HG03520 (cell line): ENCODE data around the gene ATF6B.
A peak's percentile ranks its signal among the peaks of the same experiment; 100 is the strongest.

Source experiments
- ATAC-seq: cut with Tn5 transposase; IDR thresholded peaks from one replicate; pipeline ENCODE4 v1.9.1; 2021; ENCODE audit warnings: mild to moderate bottlenecking, moderate library complexity; ENCODE audit not compliant: unreplicated experiment

Gene ATF6B

DNA sequence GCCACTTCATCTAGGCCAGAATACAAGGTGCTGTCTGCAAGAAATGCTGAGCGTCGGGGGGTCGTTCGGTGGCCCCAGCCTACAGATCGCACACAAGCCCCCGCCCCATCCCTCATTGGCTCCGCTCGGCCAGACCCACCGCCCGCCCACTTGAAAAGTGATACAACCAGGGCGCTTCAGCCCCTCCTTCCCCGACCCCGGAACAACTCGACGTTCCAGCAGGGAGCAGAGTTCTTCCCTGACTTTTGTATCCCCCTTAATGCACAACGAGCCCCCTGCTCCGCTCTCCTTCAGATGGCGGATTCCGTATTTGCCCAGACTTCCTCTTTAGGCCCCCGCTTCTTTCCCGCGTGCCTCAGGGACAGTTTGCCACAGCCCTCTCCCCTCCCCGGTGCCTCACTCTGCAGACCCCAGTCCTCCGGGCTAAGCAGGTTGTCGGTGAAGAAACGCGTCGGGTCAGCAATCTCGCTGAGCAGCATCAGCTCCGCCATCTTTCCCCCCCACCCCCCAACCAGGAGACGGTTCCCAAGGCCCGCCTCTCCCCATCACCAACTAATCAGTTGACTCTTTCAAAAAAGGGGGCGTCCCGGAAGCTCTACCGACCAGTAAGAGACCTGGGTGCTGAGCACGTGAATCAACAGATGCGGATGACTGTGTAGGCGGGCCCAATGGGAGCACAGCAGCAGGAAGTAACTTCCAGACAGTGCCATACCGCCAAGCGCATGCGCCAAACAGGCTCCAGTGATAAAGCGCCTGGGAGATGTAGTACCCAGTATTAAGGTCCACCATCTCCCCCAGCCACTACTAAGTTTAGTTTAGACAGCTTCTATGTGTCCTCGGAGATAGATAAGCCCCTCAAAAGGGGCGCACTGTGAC is at the start of gene ATF6B:
Gene ATF6B, minus strand, starts transcription at position 530 of the 876 bp plus-strand sequence. Its CDS starts 39 bp downstream, at position 491.
- ATAC-seq, result peak; percentile 79

DNA sequence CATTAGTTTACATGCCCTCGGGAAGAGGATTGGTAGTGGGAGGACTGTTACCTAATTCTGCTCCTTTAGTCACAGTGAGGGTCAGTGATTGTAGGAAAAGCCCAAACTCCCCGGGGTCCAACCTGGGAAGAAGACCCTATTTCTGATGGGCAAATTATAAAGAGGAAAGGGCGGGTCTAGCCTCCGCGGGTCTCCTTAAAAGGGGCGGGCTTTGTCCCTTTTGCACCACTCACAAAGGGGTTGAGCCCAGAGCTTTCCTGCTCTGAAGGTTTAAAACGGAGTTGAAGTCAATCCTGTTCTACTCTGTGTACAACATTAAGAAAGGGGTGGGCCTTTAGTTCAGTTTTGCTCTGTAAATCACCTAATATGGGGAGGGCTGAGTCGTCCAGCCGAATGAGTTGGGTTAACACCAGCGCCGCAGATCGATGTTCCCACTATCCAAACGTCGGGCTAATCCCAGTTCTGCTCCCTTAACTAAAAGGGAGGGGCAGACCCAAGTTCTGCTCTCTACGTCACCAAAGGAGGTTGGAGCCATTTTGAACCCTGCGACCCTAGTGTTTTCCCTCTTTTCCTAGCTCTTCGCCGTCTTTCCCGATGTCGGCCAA is 49.2 kb upstream of the ATF6B start:
- no peak for ATAC-seq

DNA sequence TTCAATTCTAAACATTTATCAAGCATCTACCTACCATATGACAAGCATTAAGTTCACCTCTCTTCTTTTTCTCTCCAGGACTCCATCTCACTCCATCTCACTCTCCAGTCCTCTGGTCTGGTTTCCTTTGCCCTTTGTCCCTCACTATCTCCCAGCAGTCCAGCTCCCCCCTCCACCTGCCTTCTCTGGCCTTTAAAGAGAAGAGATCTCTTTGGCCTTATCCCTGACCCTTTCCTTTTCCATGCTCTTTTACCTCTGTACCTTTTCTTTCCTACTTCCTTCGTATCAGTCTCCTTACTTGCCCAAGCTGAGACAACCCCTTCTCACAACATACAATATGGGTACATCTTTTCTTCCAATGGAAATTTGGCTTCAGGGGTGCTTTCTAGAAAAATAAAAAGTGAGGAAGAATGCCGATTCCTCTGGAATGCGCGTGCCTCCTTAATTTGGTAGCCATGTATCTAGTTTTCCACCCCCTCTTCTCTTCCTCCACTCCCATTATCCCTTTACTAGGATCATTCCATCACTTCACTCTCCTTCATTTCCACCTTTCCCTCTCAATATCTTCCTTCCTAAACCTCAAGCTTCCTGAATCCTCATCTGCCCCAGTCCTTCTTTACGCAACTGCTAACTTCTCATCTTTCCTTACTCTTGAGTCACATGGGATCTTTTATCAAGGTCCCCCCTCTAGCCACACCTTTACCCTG is 48.6 kb upstream of the ATF6B start:
- ATAC-seq, result no peak

DNA sequence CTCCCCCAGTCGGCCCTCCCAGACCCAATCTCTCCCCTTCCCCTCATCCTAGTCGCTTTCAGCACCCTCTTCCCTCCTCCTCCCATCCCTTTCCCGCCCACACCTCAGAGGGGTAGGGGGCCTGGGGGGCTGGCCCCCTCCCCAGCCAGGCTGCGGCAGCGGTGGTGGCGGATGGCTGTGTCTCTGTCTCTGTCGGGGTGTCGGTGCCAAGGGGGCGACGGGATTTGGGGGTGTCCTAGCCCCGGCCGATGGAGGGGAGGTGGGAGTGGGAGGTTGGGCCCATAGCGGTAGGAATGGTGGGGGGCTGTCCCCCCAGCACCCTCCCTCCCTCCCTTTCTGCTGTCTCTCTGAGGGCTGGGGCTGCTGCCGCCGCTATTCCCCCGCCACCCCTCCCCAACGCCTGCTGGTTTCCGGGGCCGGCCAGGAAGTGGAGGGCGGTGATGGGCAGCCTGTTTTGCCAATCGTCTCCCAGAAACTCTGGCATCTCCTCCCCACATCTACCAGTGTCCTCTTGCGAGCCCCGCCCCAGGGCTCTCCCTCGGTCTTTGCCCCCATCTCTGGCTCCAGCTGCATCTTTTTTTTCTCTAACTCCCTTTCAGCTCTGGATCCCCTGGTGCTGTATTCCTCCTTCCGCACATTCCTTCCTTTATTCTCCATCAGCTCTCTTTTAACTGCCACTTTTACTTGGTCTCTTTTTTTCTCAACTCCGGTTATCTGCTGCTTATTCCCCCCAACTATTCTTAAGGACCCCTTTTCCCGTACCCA is 47.8 kb upstream of the ATF6B start, which contains the start of gene AGPAT1:
Gene AGPAT1, minus strand, starts transcription at position 374 of the 765 bp plus-strand sequence. CDS start 4,588 bp downstream, outside the sequence.
- peak; percentile 37 for ATAC-seq

DNA sequence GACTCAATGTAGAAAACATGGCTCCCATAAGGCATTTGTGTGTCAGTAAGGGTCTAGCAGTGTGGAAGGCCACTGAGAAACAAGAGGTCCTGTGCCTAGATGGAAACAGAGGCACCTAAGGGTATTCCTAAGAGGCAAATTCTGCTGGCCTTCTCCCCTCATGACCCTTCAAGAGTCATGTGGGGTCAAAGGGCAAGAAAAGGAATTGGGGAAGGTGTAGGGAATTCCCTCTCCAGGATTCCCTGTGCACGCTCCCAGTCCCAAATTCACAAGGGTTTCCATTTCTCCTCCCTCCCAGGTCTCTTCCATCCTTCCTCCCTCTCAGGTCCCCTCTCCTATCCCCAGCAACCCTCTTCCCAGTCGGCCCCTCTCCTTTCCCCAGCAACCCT is 47.3 kb upstream of the ATF6B start:
- no peak for ATAC-seq

DNA sequence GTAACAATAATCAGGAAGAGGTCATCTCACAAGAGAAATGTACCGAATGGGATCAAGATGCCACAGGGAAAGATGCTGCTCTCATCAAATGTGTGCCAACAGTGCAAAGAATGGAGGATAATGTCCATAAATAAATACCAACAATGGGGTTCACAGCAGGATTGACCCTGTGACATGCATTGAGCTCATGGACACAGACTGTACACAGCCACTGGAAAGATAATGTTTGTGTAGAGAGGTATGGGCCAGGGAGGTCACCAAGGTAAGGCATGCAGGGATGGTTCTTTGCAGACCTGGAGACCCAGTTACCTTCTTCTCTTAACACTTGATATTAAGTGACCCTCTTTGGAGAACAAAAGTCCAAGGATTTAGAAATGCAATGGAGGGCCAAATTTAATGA is 46.4 kb upstream of the ATF6B start:
- no peak for ATAC-seq

DNA sequence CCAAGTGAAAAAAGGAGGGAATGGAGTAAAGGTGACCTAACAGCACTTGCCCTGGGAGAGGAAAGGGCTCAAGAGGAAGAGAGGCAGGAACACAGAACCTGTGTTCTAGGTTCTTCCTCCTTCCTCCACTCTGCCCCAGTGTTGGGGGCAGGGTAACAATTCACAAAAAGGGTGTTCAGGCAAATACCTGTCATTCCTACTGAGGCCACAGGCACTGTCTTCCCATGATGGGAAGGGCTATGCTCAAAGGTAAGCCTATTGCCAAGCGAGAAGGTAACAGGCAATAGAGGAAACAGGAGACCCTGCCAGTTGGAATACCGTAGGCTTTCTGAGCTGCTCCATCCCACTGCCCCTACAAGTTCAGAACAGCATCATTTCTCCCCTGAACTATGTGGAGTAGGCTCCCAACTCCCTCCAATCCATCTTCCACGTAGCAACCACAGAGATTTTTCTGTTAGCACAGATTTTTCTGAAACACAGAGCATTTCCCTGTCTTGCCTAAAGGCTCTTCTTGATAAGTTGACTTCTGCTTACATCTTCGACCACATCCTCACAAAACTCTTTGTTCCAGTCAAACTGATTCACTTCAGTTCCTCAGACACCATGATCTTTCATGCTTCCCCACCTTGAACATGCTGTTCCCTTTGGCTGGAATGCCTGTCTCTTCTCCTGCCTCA is 45.1 kb upstream of the ATF6B start:
- no peak for ATAC-seq

DNA sequence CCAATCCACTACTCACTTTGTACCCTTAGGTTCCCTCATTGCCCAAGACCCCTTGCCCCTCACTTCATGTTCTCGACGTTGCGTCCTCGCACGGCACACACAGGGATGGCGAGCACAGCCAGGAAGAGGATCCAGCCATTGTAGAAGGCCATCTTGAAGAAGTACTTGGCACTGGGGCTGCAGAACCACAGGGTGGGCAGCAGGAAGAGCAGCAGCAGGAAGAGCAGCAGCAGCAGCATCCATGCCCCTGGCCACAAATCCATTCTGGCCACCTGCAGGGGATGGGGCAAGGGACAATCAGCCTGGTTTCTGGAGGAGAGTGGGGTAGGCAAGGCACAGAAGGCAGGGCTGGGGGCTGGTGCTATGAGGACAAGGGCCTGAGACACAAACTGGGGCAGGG is 43.2 kb upstream of the ATF6B start:
- no peak for ATAC-seq

DNA sequence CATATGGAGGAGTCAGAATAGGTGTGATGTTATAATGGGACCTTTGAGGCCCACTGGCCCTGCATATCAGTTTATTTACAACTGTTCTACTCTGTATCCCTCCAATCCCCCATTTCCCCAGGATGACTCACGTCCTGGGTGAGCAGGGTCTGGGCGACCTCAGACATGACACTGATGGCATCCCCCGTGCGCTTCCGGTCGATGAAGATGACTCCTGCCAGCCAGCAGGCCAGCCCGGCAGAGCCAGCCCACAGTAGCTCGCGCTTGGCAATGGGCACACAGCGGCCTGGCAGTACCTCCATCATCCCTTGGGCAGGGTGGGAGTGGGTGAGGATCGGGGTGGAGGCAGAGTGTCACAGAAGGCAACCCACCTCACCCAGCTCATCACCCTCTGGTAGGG is 42.2 kb upstream of the ATF6B start:
- ATAC-seq, result no peak

DNA sequence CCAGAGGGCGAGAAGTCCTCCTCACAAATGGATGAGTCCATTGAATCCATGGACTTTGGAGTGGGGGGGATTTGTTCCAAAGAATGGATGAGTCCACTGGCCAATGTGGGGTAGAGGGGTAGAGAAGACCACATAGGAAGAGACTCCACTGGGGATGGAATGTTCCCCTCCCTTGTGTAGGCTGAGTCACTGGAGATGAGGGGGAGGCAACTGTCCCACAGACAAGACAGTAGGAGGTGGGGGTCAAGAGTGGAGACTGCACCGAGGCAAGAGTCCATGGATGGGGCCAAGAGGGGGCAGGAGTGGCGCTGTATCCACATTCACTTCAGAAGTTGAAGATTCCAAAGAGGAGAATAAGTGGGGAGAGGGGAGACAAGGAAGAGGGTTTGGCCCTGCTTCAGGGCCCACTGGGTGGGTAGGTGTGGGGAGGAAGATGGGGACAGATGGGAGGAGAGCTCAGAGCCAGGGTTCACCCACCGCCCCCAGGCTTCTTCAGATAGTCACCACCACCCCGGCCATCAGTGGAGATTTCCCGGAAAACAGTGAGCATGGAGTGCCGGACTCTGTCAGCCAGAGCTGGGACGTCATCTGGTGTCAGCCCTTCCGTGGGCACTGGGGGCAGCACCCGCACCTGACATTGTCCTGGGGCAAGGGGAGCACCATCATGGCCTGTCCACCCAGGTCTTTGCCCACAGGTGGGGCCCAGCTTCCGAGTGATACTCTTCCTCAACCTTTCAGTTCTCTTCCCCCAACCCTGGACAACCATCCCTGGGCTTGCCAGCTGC is 41.0 kb upstream of the ATF6B start:
- ATAC-seq, result no peak

DNA sequence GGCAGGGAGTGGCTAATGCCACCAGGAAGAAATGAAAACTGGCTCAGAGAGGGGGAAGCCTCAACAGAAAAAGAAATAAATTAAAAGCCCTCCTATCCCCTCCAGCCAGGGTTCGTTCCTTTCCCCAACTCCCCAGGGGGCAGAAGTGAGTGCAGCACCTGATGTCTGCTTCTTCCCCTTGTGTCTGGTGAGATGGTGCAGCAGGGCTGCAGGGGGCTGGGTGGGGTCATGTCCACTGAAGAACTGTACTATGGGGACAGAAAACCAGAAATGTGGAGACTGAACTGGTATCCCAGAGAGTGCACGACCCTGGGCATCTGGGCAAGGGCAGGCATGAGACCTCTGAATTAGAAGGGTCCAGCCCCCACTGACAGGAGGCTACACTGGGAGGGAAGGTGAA is 40.3 kb upstream of the ATF6B start:
- ATAC-seq, result no peak

DNA sequence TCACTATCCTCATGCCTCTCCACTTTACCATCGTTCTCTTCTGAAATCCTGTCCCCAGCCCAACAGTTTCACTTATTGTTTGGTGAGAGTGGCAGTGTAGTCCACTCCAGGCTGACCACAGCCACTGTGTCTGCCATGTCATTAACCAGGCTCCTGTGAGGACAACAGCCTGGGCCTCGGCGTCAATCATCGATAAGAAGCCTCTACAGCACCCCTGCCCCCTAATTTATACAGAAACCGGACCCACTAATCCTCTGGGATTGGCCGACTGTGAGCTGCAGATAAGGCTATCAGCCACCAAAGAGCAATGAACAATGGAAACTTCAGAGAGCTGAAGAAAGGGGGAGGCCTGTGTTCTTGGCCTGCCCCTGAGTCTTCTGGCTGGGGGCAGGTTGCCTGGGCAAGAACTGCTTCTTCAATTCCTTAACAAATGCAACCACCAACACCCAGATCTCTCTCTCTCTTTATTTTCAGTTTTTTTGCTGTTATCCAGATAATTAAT is 39.8 kb upstream of the ATF6B start:
- ATAC-seq, result no peak

DNA sequence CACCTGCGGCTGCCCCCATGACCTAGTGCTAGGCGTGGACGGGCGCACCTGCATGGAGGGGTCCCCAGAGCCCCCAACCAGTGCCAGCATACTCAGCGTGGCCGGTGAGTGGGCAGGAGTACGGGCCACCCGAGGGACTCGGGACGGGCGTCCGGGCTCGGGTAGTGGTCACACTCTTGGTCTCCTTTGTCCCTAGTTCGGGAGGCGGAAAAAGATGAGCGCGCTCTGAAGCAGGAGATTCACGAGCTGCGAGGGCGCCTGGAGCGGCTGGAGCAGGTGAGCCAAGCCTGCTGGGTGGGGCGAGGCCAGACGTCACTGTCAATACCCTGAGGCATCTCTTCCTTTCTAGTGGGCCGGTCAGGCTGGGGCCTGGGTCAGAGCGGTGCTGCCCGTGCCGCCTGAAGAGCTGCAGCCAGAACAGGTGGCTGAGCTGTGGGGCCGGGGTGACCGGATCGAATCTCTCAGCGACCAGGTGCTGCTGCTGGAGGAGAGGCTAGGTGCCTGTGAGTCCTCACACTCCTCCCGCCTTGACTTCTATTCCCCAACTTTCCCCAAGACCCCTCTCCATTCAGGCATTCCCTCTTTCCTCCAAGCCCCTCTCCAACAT is 39.2 kb upstream of the ATF6B start:
- no peak for ATAC-seq

DNA sequence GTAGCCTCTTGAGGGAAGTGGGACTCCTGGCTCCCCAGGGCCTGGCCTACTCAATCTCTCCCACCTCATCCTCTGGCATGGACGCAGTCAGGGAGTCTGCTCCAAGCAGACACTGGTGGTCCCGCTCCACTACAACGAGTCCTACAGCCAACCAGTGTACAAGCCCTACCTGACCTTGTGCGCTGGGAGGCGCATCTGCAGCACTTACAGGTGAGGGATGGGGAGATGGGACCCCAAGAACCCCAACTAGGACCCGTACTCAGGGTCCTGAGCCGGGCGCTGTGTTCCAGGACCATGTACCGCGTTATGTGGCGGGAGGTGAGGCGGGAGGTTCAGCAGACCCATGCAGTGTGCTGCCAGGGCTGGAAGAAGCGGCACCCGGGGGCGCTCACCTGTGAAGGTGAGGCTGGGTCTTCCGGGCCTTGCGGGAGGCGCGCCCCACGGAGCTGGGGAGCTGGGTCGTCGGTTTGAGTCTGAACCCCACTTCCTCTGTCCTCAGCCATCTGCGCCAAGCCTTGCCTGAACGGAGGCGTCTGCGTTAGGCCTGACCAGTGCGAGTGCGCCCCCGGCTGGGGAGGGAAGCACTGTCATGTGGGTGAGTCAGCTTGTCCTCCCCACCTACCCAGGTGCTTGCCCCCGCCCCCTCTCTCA is 38.5 kb upstream of the ATF6B start:
- ATAC-seq, result no peak

DNA sequence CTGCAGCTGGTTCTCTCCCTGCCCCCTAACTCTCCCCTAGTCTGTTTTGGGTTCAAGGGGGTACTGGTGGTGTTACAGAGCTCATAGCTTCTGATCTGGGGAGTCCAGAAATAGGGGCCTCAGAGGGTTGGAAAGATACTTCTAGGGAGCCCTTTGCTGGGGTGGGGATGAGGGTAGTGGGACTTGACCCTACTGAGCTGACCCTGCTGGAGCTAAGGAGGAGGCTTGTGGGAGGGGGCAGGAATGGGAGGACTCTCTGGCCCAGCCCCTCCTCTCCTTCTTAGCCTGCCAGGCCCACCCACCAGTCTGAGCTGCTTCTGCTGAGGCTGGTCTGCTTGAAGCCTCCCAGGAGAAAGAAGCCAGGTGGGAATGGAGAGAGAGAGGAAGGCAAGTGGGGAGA is 36.2 kb upstream of the ATF6B start, which contains the start of gene EGFL8:
Gene EGFL8, plus strand, starts transcription at position 301 of the 400 bp plus-strand sequence. CDS start 1,571 bp downstream, outside the sequence.
- ATAC-seq, result no peak

DNA sequence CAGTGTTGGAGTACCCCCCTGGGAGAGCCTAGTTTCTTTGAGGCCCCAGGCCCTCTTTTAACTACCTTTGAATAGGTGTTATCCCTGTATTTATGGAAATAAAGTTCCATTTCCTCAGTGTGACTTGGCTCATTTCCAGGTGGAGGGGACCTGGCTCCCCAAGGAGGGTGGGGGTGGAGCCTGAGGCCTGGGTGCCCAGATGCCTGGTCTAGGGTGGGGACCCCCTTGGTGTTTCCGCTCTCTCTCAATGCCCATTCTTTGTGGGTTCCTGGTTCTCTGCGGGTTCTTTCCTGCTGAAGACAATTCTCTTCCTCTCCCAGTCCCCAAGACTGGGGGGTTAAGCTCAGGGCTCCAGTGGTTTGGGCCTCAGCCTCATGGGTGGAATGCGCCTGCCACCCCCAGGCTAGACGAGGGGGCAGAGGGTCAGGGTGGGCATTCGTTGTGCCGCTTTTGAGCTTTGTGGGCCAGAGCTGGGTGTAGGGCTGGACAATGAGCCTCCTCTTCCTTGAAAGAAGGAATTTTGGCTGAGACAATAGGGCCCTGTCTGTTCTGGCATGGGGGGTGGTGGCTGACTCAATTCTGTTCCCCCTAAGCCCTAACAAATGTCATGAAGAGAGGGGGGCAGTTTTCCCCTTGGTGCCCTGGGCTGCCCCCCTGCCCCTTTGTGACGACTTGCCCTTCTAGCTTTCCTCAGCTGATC is 35.7 kb upstream of the ATF6B start:
- no peak for ATAC-seq

DNA sequence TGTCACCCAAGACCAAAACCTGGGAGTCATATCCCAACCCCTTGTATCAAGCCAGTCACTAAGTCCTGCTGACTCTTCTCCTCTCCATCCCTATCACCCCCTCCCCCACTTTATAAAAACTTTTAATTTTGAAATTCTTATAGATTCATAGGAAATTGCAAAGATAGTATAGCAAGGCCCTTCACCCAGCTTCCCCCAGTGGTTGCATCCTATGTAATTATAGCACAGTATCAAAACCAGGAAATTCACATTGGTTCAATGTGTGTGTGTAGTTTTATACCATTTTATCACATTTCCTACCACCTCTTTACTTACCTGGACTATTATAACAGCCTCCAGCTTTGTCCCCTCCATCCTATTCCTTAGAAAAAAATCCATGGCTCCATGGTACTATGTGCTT is 30.0 kb upstream of the ATF6B start:
- ATAC-seq, result no peak

DNA sequence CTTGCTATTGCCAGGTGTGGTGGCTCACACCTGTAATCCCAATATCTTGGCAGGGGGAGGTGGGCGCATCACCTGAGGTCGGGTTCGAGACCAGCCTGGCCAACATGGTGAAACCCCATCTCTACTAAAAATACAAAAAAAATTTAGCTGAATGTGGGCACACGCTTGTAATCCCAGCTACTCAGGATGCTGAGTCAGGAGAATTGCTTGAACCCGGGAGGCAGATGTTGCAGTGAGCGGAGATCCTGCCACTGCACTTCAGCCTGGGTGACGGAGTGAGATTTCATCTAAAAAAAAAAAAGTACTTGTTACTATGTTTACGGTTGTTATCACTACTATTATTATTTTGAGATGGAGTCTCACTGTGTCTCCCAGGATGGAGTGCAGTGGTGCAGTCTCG is 28.8 kb upstream of the ATF6B start:
- no peak for ATAC-seq
